Muscle of leg (tissue), 11 donors: ENCODE data around the gene CRP. TPM values are rescaled to one million over a fixed set of nuclear protein-coding genes. Genes with fewer than 3 reads are reported as not detected.

Experiments
- DNase-seq: peaks from one replicate; pipeline ENCODE4 v3.0.0; 2013
- H3K27ac ChIP-seq: one replicate; pipeline ENCODE4 v1.5.1; 2013; ENCODE audit warnings: mild to moderate bottlenecking, low read length, control low read depth
- H3K27me3 ChIP-seq: one replicate; pipeline ENCODE4 v1.6.1; 2013; ENCODE audit warnings: low read length; ENCODE audit not compliant: control insufficient read depth, insufficient read depth
- H3K36me3 ChIP-seq: one replicate; pipeline ENCODE4 v1.6.1; 2013; ENCODE audit warnings: low read length; ENCODE audit not compliant: control insufficient read depth, insufficient read depth
- H3K4me1 ChIP-seq: one replicate; pipeline ENCODE4 v1.6.1; 2013; ENCODE audit warnings: low read length; ENCODE audit not compliant: control insufficient read depth, insufficient read depth
- H3K4me3 ChIP-seq: one replicate; pipeline ENCODE4 v1.5.1; 2013; ENCODE audit warnings: low read length, control low read depth
- H3K9me3 ChIP-seq: replicated peaks from 2 replicates; pipeline ENCODE4 v1.6.1; 2013; ENCODE audit warnings: low read depth, low read length; ENCODE audit not compliant: control insufficient read depth
- WGBS: methylation state at CpG from one replicate; pipeline ENCODE4 v1.1.5; 2013; ENCODE audit warnings: missing lambda C conversion rate; ENCODE audit not compliant: insufficient coverage; 5-methylcytosine and 5-hydroxymethylcytosine counted together
- polyA plus RNA-seq, 8 donors: library from polyadenylated mRNA; unstranded; fragments of 120-200 nt; gene quantifications; one replicate each; pipeline versions ENCODE4 v1.2.1 to v1.2.3, GENCODE V29; 2013; ENCODE audit warnings: inconsistent platforms in 1 of 8, low replicate concordance in 1 of 8; ENCODE audit not compliant: insufficient read length in 8 of 8, insufficient read depth in 1 of 8
- total RNA-seq: library from RNA; stranded (reverse); fragments of 120-200 nt; gene quantifications from one replicate; pipeline ENCODE4 v1.2.4, GENCODE V29; 2013

Gene CRP
- total and polyA plus RNA-seq, 9 donors, result not detected

DNA sequence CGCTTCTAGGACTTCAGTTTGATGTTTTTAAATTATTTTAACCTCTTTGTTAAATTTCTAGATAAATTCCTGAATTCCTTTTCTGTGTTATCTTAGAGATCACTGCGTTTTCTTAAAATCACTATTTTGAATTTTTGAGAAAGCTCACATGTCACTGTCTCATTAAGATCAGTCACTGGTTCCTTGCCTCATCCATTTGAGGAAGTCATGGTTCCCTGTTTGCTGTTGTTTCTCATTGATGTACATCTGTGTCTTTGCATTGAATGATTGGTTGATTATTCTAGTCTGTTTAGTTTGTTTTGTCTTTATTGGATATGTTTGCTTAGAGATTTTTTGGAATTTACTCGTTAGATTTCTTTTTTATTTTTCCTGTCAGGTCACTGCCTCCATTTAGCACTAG lies 50.1 kb downstream of the CRP start:
- H3K27me3 ChIP-seq, result no peaks in the 10 kb centered on the region
- H3K27ac ChIP-seq, result no peak overlapping the region
- H3K9me3 ChIP-seq, result no peaks in the 10 kb centered on the region
- H3K4me1 ChIP-seq, result no peaks in the 10 kb centered on the region
- no peaks in the 10 kb centered on the region for H3K36me3 ChIP-seq
- 80% methylated on average over 1 of the region's 3 CpGs for WGBS
- H3K4me3 ChIP-seq, result no peak overlapping the region
- peak; percentile 1 for DNase-seq

DNA sequence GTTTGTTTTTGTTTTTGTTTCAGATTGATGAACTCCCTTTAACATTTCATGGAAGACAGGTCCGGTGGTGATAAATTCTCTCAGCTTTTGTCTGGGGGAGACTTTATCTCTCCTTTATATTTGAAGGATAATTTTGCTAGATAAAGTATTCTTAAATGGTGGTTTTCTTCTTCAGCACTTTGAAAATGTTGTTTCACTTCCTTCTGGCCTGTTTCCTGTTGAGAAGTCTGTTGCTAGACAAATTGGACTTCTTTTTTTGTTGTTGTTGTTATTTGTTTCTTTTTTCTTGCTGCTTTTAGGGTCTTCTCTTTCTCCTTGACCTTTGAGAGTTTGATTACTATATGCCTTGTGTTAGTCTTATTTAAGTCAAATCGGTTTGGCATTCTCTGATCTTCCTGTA lies 50.8 kb downstream of the CRP start:
- Histone ChIP-seq H3K36me3 (no peaks in the 10 kb centered on the region), H3K27me3 (no peaks in the 10 kb centered on the region), H3K4me3 (no peak overlapping the region), H3K4me1 (no peaks in the 10 kb centered on the region), H3K27ac (no peak overlapping the region), H3K9me3 (no peaks in the 10 kb centered on the region)
- DNase-seq, result no peak
- no CpG with 5 or more reads among the region's 2 CpGs for WGBS

Other genes starting within 250 kb of the CRP start
- gene OR10J5, start 178.6 kb downstream of the CRP start, total RNA-seq, result not detected
- gene OR10J5, start 178.6 kb downstream of the CRP start, polyA plus RNA-seq, result not detected
- not detected for gene APCS, start 126.8 kb downstream of the CRP start, total RNA-seq
- not detected for gene APCS, start 126.8 kb downstream of the CRP start, polyA plus RNA-seq
- 12.1 TPM for gene DUSP23, start 66.4 kb upstream of the CRP start, total RNA-seq
- gene DUSP23, start 66.4 kb upstream of the CRP start, polyA plus RNA-seq, result 1 to 10 TPM; 5.2 to 8.5 (median 7.8) TPM
- gene FCRL6, start 87.8 kb upstream of the CRP start, total RNA-seq, result not detected
- gene FCRL6, start 87.8 kb upstream of the CRP start, polyA plus RNA-seq, result under 1 TPM in 4 of 8 donors, not detected in 4; 0.08 to 0.17 (median 0.11) TPM
- gene SLAMF8, start 112.3 kb upstream of the CRP start, total RNA-seq, result 0.27 TPM
- 1 to 10 TPM in 1 of 8 donors, under 1 TPM in 7; 0.19 to 1.5 (median 0.46) TPM for gene SLAMF8, start 112.3 kb upstream of the CRP start, polyA plus RNA-seq
- gene VSIG8, start 148.1 kb upstream of the CRP start, total RNA-seq, result not detected
- gene VSIG8, start 148.1 kb upstream of the CRP start, polyA plus RNA-seq, result not detected
- 0.22 TPM for gene CFAP45, start 185.6 kb upstream of the CRP start, total RNA-seq
- under 1 TPM; 0.18 to 0.54 (median 0.44) TPM for gene CFAP45, start 185.6 kb upstream of the CRP start, polyA plus RNA-seq
- 84.2 TPM for gene TAGLN2, start 210.9 kb upstream of the CRP start, total RNA-seq
- gene TAGLN2, start 210.9 kb upstream of the CRP start, polyA plus RNA-seq, result 100 to 1,000 TPM; 167 to 251 (median 202) TPM
- 0.13 TPM for gene IGSF9, start 231.0 kb upstream of the CRP start, total RNA-seq
- gene IGSF9, start 231.0 kb upstream of the CRP start, polyA plus RNA-seq, result 1 to 10 TPM in 3 of 8 donors, under 1 TPM in 5; 0.29 to 5.9 (median 0.73) TPM
- gene SLAMF9, start 239.6 kb upstream of the CRP start, total RNA-seq, result not detected
- gene SLAMF9, start 239.6 kb upstream of the CRP start, polyA plus RNA-seq, result not detected